ENCODE data around the gene MAP2K1.

DNA sequence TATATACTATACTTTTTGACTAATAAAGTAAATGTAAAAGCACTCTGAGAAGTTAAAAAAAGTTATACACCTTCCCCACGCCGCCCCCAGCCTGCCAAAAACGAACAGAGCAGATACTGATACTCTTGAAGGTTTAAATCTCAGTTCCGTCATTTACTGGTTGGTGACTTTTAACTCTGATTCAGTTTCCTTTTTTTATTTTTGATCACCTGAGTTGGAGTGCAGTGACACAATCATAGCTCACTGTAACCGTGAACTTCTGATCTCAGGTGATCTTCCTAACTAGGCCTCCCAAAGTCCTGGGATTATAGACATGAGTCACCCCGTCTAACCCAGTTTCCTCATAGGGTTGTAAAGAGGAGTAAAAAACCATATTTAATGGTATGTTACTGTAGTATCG is 27.0 kb upstream of the MAP2K1 start:
- TF ChIP-seq, protein P1, sequence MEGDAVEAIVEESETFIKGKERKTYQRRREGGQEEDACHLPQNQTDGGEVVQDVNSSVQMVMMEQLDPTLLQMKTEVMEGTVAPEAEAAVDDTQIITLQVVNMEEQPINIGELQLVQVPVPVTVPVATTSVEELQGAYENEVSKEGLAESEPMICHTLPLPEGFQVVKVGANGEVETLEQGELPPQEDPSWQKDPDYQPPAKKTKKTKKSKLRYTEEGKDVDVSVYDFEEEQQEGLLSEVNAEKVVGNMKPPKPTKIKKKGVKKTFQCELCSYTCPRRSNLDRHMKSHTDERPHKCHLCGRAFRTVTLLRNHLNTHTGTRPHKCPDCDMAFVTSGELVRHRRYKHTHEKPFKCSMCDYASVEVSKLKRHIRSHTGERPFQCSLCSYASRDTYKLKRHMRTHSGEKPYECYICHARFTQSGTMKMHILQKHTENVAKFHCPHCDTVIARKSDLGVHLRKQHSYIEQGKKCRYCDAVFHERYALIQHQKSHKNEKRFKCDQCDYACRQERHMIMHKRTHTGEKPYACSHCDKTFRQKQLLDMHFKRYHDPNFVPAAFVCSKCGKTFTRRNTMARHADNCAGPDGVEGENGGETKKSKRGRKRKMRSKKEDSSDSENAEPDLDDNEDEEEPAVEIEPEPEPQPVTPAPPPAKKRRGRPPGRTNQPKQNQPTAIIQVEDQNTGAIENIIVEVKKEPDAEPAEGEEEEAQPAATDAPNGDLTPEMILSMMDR (IDR thresholded peaks at IDR 0.05; ENCODE audit: low read depth, low read length, missing input control), result no peak
- TF ChIP-seq, protein P2, sequence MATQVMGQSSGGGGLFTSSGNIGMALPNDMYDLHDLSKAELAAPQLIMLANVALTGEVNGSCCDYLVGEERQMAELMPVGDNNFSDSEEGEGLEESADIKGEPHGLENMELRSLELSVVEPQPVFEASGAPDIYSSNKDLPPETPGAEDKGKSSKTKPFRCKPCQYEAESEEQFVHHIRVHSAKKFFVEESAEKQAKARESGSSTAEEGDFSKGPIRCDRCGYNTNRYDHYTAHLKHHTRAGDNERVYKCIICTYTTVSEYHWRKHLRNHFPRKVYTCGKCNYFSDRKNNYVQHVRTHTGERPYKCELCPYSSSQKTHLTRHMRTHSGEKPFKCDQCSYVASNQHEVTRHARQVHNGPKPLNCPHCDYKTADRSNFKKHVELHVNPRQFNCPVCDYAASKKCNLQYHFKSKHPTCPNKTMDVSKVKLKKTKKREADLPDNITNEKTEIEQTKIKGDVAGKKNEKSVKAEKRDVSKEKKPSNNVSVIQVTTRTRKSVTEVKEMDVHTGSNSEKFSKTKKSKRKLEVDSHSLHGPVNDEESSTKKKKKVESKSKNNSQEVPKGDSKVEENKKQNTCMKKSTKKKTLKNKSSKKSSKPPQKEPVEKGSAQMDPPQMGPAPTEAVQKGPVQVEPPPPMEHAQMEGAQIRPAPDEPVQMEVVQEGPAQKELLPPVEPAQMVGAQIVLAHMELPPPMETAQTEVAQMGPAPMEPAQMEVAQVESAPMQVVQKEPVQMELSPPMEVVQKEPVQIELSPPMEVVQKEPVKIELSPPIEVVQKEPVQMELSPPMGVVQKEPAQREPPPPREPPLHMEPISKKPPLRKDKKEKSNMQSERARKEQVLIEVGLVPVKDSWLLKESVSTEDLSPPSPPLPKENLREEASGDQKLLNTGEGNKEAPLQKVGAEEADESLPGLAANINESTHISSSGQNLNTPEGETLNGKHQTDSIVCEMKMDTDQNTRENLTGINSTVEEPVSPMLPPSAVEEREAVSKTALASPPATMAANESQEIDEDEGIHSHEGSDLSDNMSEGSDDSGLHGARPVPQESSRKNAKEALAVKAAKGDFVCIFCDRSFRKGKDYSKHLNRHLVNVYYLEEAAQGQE (IDR thresholded peaks at IDR 0.05), result no peak
- TF ChIP-seq HNF4G (IDR thresholded peaks at IDR 0.05), result no peak
- TF ChIP-seq YY1 (IDR thresholded peaks at IDR 0.05), result no peak
- TF ChIP-seq JUND (IDR thresholded peaks at IDR 0.05), result no peak
- TF ChIP-seq RAD21 (IDR thresholded peaks at IDR 0.05), result no peak
- no peak for TF ChIP-seq TAF1 (conservative IDR thresholded peaks at IDR 0.05)
- no peak for TF ChIP-seq EGR1 (IDR thresholded peaks at IDR 0.05; ENCODE audit: low read depth in 2 of 2)
- TF ChIP-seq, protein P3, sequence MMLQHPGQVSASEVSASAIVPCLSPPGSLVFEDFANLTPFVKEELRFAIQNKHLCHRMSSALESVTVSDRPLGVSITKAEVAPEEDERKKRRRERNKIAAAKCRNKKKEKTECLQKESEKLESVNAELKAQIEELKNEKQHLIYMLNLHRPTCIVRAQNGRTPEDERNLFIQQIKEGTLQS (IDR thresholded peaks at IDR 0.05), result no peak
- TF ChIP-seq, protein P4, sequence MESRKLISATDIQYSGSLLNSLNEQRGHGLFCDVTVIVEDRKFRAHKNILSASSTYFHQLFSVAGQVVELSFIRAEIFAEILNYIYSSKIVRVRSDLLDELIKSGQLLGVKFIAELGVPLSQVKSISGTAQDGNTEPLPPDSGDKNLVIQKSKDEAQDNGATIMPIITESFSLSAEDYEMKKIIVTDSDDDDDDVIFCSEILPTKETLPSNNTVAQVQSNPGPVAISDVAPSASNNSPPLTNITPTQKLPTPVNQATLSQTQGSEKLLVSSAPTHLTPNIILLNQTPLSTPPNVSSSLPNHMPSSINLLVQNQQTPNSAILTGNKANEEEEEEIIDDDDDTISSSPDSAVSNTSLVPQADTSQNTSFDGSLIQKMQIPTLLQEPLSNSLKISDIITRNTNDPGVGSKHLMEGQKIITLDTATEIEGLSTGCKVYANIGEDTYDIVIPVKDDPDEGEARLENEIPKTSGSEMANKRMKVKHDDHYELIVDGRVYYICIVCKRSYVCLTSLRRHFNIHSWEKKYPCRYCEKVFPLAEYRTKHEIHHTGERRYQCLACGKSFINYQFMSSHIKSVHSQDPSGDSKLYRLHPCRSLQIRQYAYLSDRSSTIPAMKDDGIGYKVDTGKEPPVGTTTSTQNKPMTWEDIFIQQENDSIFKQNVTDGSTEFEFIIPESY (IDR thresholded peaks at IDR 0.05), result no peak
- TF ChIP-seq, protein P5, sequence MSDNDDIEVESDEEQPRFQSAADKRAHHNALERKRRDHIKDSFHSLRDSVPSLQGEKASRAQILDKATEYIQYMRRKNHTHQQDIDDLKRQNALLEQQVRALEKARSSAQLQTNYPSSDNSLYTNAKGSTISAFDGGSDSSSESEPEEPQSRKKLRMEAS (IDR thresholded peaks at IDR 0.05), result no peak

All from liver (tissue), 3 donors.